K562 (cell line): ENCODE results near the gene ABCA7. TPM values are rescaled to one million over a fixed set of nuclear protein-coding genes. Genes with fewer than 3 reads are reported as not detected.
A peak's percentile ranks its signal among the peaks of the same experiment; 100 is the strongest.

Experiments used
- ASH1L ChIP-seq: fragments of 450-650 bp; IDR thresholded peaks from 2 replicates; pipeline ENCODE4 v1.6.1; 2018; ENCODE audit warnings: borderline replicate concordance, mild to moderate bottlenecking, low read depth; ENCODE audit not compliant: partially characterized antibody
- ESRRA ChIP-seq: fragments of 450-650 bp; IDR thresholded peaks from 2 replicates; pipeline ENCODE4 v1.6.1; 2014; ENCODE audit warnings: low read depth, mild to moderate bottlenecking, moderate library complexity, borderline replicate concordance
- HMGN3 ChIP-seq: IDR thresholded peaks from 2 replicates; pipeline ENCODE4 v1.6.1; 2011; ENCODE audit warnings: borderline replicate concordance, low read depth, mild to moderate bottlenecking, mixed read lengths, low read length; ENCODE audit not compliant: insufficient read length; ENCODE audit errors: extremely low read depth
- MNT ChIP-seq, 2 experiments: fragments of 450-650 bp; conservative IDR thresholded peaks; 2 replicates each; pipeline ENCODE4 v1.6.1; 2017; ENCODE audit warnings: mild to moderate bottlenecking in 2 of 2, moderate library complexity in 2 of 2
- PHF20 ChIP-seq: fragments of 450-650 bp; IDR thresholded peaks from 2 replicates; pipeline ENCODE4 v1.6.1; 2018; ENCODE audit not compliant: partially characterized antibody
- RERE ChIP-seq: sonication (generic); formaldehyde crosslinking; IDR thresholded peaks from 2 replicates; pipeline ENCODE4 v1.8.0; 2023; ENCODE audit warnings: missing genetic modification reagents, mild to moderate bottlenecking, borderline replicate concordance
- REST ChIP-seq, 2 experiments: fragments of 450-650 bp; formaldehyde crosslinking in 1 of 2; IDR thresholded peaks; 2 replicates each; pipeline versions ENCODE4 v1.4.0 to v1.6.1; 2014 to 2020; ENCODE audit warnings: mild to moderate bottlenecking in 2 of 2, borderline replicate concordance in 1 of 2, low read depth in 1 of 2
- U2AF2 ChIP-seq: fragments of 200-400 bp; formaldehyde crosslinking; optimal IDR thresholded peaks from 2 replicates; pipeline ENCODE3; 2017; ENCODE audit warnings: low read depth, mild to moderate bottlenecking, low read length
- ZNF507 ChIP-seq: conservative IDR thresholded peaks from 2 replicates; pipeline ENCODE4 v1.6.1; 2017; ENCODE audit warnings: missing genetic modification characterization, missing compliant biosample characterization
- polyA plus RNA-seq, 8 experiments: library from polyadenylated mRNA; depleted of rRNA in 4 of 8; stranded (reverse) in 5 of 8; unstranded in 3 of 8; fragments of >200 nt; fragmentation: Nextera tagmentation in 2 of 8; fragmentation: Illumina TruSeq in 1 of 8; extraction: Ambion mirVana in 2 of 8; extraction: Trizol in 1 of 8; gene quantifications; 2 replicates each; pipeline versions ENCODE4 v1.2.1 to v1.2.3, GENCODE V29; 2011 to 2014; ENCODE audit warnings: inconsistent platforms in 1 of 8, missing spikeins in 1 of 8
- total RNA-seq, 7 experiments: library from RNA; depleted of rRNA in 6 of 7; stranded (reverse); fragments of >200 nt in 6 of 7; fragmentation: Illumina TruSeq in 2 of 7; extraction: Trizol in 2 of 7; gene quantifications; 2 replicates each; pipeline versions ENCODE4 v1.2.1 to v1.2.3, GENCODE V29; 2011 to 2021; ENCODE audit warnings: low replicate concordance in 1 of 7

ABCA7 gene
- total and polyA plus RNA-seq, 9 of the 15 experiments (the other 6 are each of a cell fraction or from before 2014, with no cell fraction given) = 2.3 to 96.1 (median 31.2) TPM

DNA sequence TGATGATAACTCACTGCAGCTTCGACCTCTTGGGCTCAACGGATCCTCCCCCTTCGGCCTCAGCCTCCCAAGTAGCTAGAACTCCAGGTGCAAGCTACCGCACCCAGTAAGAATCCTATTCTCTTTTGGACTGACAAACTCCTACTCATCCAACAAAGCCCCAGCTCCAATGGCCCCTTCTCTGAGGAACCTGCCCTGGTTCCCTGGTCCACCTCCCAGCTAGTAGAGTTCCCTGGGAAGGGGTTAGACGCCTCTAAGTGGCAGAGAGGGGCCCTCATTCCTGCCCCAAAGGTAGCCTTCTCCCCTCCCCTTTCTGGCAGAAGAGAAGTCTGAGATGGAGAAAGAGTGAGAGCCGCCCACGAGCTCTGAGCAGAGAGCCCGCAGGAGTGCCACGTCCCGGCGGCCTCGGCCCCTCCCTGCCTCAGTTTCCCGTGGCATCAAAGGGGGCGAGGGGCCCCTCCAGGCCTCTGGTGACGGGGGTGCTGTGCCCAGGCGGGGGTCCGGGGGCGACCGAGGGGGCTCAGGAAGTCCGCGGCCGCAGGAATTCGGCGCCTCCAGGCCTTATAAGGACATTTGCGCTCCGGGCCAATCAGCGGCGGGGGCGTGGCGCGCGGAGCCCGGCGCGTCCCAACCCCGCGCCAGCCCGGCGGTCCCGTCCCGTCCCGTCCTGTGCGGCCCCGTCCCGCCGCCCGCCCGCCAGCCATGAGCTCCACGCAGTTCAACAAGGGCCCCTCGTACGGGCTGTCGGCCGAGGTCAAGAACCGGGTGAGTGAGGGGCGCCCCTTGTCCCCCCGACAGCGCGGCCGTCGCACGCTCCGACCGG, 13.7 kb upstream of the ABCA7 start, which contains the start of gene CNN2 (continued):
- TF ChIP-seq RERE (no peak), ESRRA (peak; percentile 33; the same call in 1 of the 2 replicates), REST (IDR thresholded peaks at IDR 0.05; ENCODE audit: borderline replicate concordance) (peak; percentile 10; the same call in 1 of the 2 replicates), REST (CRISPR knock-in tag; IDR thresholded peaks at IDR 0.05; ENCODE audit: low read depth) (no peak), ASH1L (no peak), ZNF507 (no peak), MNT (conservative IDR thresholded peaks at IDR 0.05) (peak; percentile 27 to 51; a peak in 2 of 4 replicates), PHF20 (no peak), U2AF2 (no peak), HMGN3 (peak; percentile 59)
